HUES48 (cell line): Measurements from ENCODE around the gene ANOS1.
A peak's percentile ranks its signal among the peaks of the same experiment; 100 is the strongest.
"Not testable (repeated sequence)": the region's sequence is repeated elsewhere in the genome, so short reads cannot be mapped to it uniquely, and the experiment has no call there.

Source experiments
- H3K27ac ChIP-seq: one replicate; pipeline ENCODE4 v1.7.0; 2013; ENCODE audit warnings: low read depth, low read length, inconsistent platforms
- H3K27me3 ChIP-seq: 2 replicates; pipeline ENCODE4 v1.6.1; 2013; ENCODE audit warnings: mild to moderate bottlenecking, low read length; ENCODE audit not compliant: control insufficient read depth, insufficient read depth
- H3K36me3 ChIP-seq: 2 replicates; pipeline ENCODE4 v1.6.1; 2013; ENCODE audit warnings: low read length; ENCODE audit not compliant: control insufficient read depth, insufficient read depth
- H3K4me1 ChIP-seq: 2 replicates; pipeline ENCODE4 v1.6.1; 2013; ENCODE audit warnings: mild to moderate bottlenecking, low read length; ENCODE audit not compliant: control insufficient read depth, insufficient read depth
- H3K4me3 ChIP-seq: 2 replicates; pipeline ENCODE4 v1.5.1; 2013; ENCODE audit warnings: mild to moderate bottlenecking, low read depth, low read length
- H3K9ac ChIP-seq: 2 replicates; pipeline ENCODE4 v1.6.1; 2013; ENCODE audit warnings: mild to moderate bottlenecking, low read depth, low read length, moderate library complexity
- H3K9me3 ChIP-seq: 2 replicates; pipeline ENCODE4 v1.6.1; 2013; ENCODE audit warnings: low read length; ENCODE audit not compliant: control insufficient read depth, insufficient read depth

The ANOS1 gene, protein sequence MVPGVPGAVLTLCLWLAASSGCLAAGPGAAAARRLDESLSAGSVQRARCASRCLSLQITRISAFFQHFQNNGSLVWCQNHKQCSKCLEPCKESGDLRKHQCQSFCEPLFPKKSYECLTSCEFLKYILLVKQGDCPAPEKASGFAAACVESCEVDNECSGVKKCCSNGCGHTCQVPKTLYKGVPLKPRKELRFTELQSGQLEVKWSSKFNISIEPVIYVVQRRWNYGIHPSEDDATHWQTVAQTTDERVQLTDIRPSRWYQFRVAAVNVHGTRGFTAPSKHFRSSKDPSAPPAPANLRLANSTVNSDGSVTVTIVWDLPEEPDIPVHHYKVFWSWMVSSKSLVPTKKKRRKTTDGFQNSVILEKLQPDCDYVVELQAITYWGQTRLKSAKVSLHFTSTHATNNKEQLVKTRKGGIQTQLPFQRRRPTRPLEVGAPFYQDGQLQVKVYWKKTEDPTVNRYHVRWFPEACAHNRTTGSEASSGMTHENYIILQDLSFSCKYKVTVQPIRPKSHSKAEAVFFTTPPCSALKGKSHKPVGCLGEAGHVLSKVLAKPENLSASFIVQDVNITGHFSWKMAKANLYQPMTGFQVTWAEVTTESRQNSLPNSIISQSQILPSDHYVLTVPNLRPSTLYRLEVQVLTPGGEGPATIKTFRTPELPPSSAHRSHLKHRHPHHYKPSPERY

DNA sequence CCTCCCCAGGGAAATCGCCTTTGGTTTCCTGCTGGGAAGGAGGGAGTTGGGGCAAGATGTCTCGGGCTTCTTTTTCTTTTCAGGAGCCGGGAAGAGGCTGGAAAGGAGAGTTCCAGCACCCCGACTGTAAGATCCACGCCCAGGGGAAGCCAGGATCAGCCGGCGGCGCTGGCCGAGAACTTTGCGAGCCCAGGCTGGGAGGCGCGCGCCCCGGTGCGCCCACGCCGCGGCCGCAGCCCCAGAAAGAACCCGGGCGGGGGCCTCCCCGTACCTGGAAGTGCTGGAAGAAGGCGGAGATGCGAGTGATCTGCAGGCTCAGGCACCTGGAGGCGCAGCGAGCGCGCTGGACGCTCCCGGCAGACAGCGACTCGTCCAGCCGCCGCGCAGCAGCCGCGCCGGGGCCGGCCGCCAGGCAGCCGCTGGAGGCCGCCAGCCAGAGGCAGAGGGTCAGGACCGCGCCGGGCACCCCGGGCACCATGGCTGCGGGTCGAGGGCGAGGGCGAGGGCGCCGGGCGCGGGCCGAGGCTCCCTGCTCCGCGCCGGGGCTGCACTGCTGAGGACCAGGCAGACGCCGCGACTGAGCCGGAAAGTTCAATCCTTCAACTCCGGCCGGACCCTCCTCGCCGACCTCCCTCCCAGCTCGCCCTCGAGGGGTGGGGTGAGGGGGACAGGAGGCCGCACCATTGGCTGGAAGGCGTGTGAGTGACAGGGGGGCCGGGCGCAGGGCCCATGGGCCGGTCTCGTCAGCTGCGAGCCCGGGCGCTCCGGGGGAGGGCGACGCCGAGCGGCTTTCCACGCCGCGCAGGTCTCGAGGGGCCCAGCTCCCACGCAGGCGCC, at the start of gene ANOS1:
Gene ANOS1 (minus strand): TSS at position 579 of the 837 bp plus-strand sequence. CDS start 101 bp downstream, at position 478.
- peak within 1 kb of the TSS; percentile 67 for H3K9ac ChIP-seq
- H3K4me3 ChIP-seq = peak within 1 kb of the TSS; percentile 87
- peaks cover 46% of the 10 kb centered on the region for H3K27me3 ChIP-seq
- peaks cover 25% of the 10 kb centered on the region for H3K36me3 ChIP-seq
- no peak within 1 kb of the TSS for H3K27ac ChIP-seq
- H3K4me1 ChIP-seq = peaks cover 39% of the 10 kb centered on the region
- H3K9me3 ChIP-seq = no peaks in the 10 kb centered on the region

DNA sequence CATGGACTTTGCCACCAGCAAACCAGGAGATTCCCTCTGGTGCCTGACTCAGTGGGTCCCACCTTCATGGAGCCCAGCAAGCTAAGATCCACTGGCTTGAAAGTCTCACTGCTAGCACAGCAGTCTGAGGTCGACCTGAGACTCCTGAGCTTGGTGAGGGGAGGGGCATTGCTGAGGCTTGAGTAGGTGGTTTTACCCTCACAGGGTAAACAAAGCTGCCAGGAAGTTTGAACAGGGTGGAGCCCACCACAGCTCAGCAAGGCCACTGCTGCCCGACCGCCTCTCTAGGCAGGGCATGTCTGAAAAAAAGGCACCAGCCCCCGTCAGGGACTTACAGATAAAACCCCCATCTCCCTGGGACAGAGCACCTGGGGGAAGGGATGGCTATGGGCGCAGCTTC, 41.2 kb upstream of the ANOS1 start:
- Histone ChIP-seq H3K9ac (no peak overlapping the region), H3K4me1 (no peaks in the 10 kb centered on the region), H3K27me3 (no peaks in the 10 kb centered on the region), H3K27ac (no peak overlapping the region), H3K36me3 (no peaks in the 10 kb centered on the region), H3K4me3 (no peak overlapping the region), H3K9me3 (no peaks in the 10 kb centered on the region)

DNA sequence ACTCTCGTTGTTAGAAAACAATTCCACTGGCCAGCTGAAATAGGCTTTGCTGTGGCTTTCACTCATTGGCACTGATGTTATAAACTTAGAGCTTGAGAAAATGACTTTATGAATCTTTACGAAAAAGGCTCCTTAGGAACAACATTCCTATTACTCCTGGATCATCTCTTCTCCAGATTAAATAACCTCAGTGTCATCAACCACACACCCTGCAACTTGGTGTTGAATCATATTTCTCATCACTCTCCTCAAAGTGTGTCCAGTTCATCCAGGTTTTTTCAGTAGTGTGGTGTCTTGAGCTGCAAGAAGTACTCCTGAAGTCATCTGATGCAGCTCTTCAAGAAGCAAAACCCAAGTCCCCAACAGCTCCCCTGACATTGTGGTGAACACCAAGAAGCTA, 28.1 kb upstream of the ANOS1 start:
- H3K27ac ChIP-seq = no peak overlapping the region
- no peak overlapping the region for H3K9ac ChIP-seq
- H3K4me1 ChIP-seq = no peaks in the 10 kb centered on the region
- H3K4me3 ChIP-seq = no peak overlapping the region
- no peaks in the 10 kb centered on the region for H3K9me3 ChIP-seq
- H3K36me3 ChIP-seq = no peaks in the 10 kb centered on the region
- 0 out of 2 replicates have a peak, but pooled peaks cover 2% of the 10 kb centered on the region for H3K27me3 ChIP-seq

DNA sequence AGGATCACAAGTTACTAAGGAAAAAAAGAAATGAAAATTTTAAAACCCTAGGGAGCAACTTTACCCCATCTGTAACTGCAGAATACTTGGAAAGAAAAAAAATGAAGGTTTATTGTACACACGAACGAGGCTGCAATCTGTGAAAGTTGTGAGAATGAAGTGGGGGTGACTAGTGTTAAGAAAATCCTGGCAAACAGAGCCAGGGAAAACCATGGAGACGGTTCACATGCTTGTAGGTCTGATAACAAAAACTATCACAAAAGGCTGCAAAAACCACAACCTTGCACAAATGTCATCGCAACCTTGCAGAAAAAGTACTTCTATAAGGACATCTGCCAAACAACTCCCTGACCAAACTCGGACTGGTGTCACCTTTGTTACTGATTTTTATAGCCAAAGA, 26.8 kb upstream of the ANOS1 start:
- not testable (repeated sequence) for H3K9me3 ChIP-seq, H3K4me3 ChIP-seq, H3K9ac ChIP-seq, H3K27me3 ChIP-seq, H3K4me1 ChIP-seq, H3K36me3 ChIP-seq, H3K27ac ChIP-seq

DNA sequence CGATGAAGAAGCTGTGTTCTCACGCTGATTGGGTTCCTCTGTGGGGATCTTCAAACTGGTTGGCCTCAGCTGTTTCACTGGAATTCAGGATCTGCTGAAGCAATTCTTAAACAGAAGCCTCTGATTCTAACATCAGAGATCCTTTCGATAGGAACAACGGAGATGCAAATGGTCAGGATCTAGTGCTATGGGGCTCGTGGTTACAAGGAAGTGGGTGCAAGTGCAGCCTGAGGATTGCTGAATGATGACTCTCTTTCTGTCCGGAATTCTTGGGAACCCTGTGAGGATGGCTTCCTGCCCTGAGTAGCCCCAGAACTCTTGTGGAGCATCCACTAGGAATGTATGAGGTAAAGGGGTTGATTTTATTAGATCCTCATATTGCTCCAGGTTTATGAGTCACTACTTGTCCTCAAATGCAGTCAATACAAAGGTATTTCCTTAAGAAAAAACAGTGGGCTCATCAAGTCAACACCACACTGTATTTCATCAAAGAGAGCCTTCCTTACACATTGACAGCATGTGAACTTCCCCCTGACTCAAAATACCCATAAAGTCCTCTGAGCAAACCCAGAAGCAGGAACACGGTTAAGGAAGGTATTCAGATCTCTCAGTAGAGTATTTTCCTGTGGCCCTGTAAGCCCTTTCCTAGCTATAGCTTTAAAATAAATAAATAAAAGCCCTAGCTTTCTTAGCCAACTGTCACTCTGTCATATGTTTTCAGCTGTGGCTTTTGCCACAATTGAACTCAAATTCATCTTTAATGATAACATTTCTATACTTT, 25.9 kb upstream of the ANOS1 start:
- H3K27ac ChIP-seq, H3K27me3 ChIP-seq, H3K4me3 ChIP-seq, H3K4me1 ChIP-seq, H3K9me3 ChIP-seq, H3K36me3 ChIP-seq, H3K9ac ChIP-seq: not testable (repeated sequence)

DNA sequence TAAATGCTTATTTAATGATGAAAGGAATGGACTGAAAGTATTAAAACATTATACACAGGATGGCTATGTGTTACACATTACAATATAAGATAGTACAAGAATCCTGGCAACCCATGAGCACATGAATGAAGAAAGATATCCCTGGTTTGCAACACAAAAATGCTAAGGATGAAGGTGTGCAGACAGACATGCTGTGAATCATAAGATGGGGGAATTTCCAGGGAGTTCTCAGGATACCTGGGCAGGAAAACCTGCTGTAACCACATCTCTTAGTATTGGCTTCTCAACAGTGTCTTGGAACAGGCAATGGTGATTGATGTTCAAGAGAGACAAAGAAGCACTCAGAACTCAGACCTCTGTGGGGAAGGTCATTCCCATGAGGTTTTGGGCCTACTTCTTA, 23.9 kb upstream of the ANOS1 start:
- H3K36me3 ChIP-seq = no peaks in the 10 kb centered on the region
- no peak overlapping the region for H3K4me3 ChIP-seq

DNA sequence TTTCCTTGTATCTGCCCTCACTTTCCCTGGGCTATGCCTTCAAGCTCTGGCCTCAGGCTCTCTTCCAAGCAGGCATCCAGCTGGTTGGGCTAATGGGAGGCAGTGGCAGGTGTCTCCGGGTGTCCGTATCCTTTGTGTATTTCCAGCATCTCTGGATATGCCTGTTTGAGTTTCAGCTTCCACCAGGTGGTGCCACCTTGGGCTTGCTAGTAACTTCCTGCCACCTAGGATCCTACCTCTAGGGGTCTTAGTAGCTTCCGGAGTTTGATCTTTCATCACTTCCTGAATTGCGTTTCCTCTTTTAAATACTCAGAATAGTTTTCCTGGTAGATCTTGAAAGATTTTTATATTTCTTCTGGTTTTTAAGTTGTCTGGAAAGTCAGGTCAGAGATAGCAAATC, 23.2 kb upstream of the ANOS1 start:
- peaks cover 5% of the 10 kb centered on the region; the same call in 1 of the 2 replicates for H3K4me1 ChIP-seq
- H3K9ac ChIP-seq = no peak overlapping the region
- no peak overlapping the region for H3K27ac ChIP-seq
- no peaks in the 10 kb centered on the region for H3K9me3 ChIP-seq
- H3K4me3 ChIP-seq = no peak overlapping the region
- no peaks in the 10 kb centered on the region for H3K36me3 ChIP-seq
- 0 out of 2 replicates have a peak, but pooled peaks cover 2% of the 10 kb centered on the region for H3K27me3 ChIP-seq

More for the DNA sequence above, 23.9 kb upstream of the ANOS1 start:
- 0 out of 2 replicates have a peak, but pooled peaks cover 2% of the 10 kb centered on the region for H3K27me3 ChIP-seq
- no peak overlapping the region for H3K27ac ChIP-seq
- no peak overlapping the region for H3K9ac ChIP-seq
- no peaks in the 10 kb centered on the region for H3K9me3 ChIP-seq
- H3K4me1 ChIP-seq = peaks cover 5% of the 10 kb centered on the region; the same call in 1 of the 2 replicates

DNA sequence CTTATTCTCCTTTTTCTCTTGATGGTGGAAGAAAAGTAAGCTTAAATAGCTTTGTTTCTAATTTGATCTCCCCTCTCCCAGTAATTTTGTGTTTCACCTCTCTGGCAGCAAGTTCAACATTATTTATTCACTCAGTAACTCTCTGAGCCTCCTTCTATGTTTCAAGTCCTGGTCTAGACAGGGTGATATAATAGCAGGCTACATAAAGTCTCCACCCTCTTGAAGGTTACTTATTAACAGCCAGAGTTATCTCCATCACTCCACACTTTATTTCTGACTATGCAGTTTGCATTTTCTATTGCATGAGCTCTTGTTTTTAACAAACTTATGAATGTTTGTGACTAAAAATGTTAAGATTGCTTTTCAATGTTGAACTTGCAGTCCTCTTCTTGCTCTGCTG, 17.8 kb upstream of the ANOS1 start:
- H3K27ac ChIP-seq = no peak overlapping the region
- H3K27me3 ChIP-seq = no peaks in the 10 kb centered on the region
- no peaks in the 10 kb centered on the region for H3K36me3 ChIP-seq
- no peaks in the 10 kb centered on the region for H3K9me3 ChIP-seq
- peaks cover 4% of the 10 kb centered on the region; the same call in 1 of the 2 replicates for H3K4me1 ChIP-seq
- H3K9ac ChIP-seq = no peak overlapping the region
- no peak overlapping the region for H3K4me3 ChIP-seq

DNA sequence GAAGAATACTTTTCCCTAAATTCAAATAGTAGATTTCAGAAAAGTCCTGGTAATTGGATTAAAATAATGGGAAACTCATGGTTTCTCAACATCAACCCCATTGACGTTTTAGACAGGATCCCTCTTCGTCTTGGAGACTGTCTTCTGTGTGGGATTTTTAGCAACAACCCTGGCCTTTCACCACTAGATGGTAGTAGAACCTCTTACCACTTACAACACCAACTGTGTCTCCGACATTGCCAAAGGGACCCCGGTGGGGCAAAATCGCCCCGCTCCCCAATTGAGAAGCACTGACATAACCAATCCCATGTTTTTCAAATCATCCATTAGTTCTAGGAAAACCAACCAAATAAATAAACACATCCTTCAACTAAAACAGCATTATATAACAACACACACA, 16.9 kb upstream of the ANOS1 start:
- no peak overlapping the region for H3K4me3 ChIP-seq
- H3K36me3 ChIP-seq = no peaks in the 10 kb centered on the region
- no peaks in the 10 kb centered on the region for H3K9me3 ChIP-seq
- no peaks in the 10 kb centered on the region for H3K27me3 ChIP-seq
- H3K27ac ChIP-seq = no peak overlapping the region
- no peaks in the 10 kb centered on the region for H3K4me1 ChIP-seq
- H3K9ac ChIP-seq = no peak overlapping the region

DNA sequence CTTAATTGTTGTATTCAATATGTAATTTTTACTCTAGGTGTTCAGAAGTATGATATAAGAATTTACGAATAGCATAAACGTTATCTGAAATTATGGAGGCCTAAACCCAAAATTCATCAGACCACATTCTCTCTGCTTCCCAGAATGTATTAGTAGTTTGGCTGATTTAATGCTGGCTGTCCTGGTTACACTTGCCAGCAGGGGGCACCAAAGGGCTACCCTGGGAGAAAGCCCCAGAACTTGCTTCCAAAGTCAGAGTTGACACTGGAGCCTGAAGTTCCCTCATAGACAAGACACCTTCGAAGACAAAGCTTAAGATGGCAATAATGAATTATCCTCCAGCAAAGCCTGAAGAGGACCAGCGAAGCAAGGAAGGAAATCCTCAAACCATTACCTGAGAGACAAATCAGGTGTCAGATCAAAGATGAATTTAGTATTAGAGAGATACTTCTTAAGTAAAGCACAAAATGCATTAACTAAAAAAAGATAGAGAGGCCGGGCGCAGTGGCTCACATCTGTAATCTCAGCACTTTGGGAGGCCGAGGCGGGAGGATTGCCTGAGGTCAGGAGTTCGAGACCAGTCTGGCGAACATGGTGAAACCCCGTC, 11.3 kb upstream of the ANOS1 start:
- Histone ChIP-seq H3K4me1 (peaks cover 12% of the 10 kb centered on the region), H3K36me3 (no peaks in the 10 kb centered on the region), H3K9me3 (no peaks in the 10 kb centered on the region), H3K9ac (no peak overlapping the region), H3K4me3 (no peak overlapping the region), H3K27ac (no peak overlapping the region), H3K27me3 (no peaks in the 10 kb centered on the region)
